H9 (cell line): Measurements from ENCODE around the gene CAPN3. TPM values are rescaled to one million over a fixed set of nuclear protein-coding genes. Genes with fewer than 3 reads are reported as not detected.

Experiments
- DNase-seq: peaks from one replicate; pipeline ENCODE4 v3.0.0-alpha.2; 2017
- H2AFZ ChIP-seq: one replicate; pipeline ENCODE4 v1.6.1; 2013; ENCODE audit warnings: mild to moderate bottlenecking, low read length, control low read depth, moderate library complexity
- H2AK5ac ChIP-seq: 2 replicates; pipeline ENCODE4 v1.6.1; 2013; ENCODE audit warnings: low read length, control low read depth, mixed read lengths; ENCODE audit not compliant: insufficient read length
- H2BK120ac ChIP-seq: one replicate; pipeline ENCODE4 v1.6.1; 2013; ENCODE audit warnings: low read depth, mild to moderate bottlenecking, low read length, control low read depth, inconsistent platforms; ENCODE audit not compliant: poor library complexity, severe bottlenecking
- H2BK12ac ChIP-seq: 2 replicates; pipeline ENCODE4 v1.6.1; 2013; ENCODE audit warnings: low read length, control low read depth, mixed read lengths, low read depth; ENCODE audit not compliant: insufficient read length
- H2BK15ac ChIP-seq: 2 replicates; pipeline ENCODE4 v1.6.1; 2013; ENCODE audit warnings: low read depth, low read length, control low read depth
- H2BK20ac ChIP-seq: one replicate; pipeline ENCODE4 v1.6.1; 2013; ENCODE audit warnings: low read depth, mild to moderate bottlenecking, low read length, control low read depth, inconsistent platforms; ENCODE audit not compliant: poor library complexity, severe bottlenecking
- H2BK5ac ChIP-seq: 2 replicates; pipeline ENCODE4 v1.6.1; 2013; ENCODE audit warnings: low read length, control low read depth, mixed read lengths; ENCODE audit not compliant: insufficient read length
- H3K14ac ChIP-seq: 2 replicates; pipeline ENCODE4 v1.6.1; 2013; ENCODE audit warnings: low read length, control low read depth; ENCODE audit not compliant: insufficient read depth
- H3K18ac ChIP-seq: 2 replicates; pipeline ENCODE4 v1.6.1; 2013; ENCODE audit warnings: low read depth, mild to moderate bottlenecking, mixed read lengths, low read length, control low read depth; ENCODE audit not compliant: insufficient read length
- H3K23ac ChIP-seq: 2 replicates; pipeline ENCODE4 v1.6.1; 2013; ENCODE audit warnings: low read length, control low read depth, mixed read lengths, low read depth; ENCODE audit not compliant: insufficient read length
- H3K23me2 ChIP-seq: 2 replicates; pipeline ENCODE4 v1.6.1; 2013; ENCODE audit warnings: low read depth, mild to moderate bottlenecking, mixed read lengths, low read length, control low read depth; ENCODE audit not compliant: insufficient read length, poor library complexity, severe bottlenecking
- H3K27ac ChIP-seq: 2 replicates; pipeline ENCODE4 v1.5.1; 2013; ENCODE audit warnings: low read length, control low read depth, mixed read lengths, low read depth; ENCODE audit not compliant: insufficient read length
- H3K27me3 ChIP-seq: 2 replicates; pipeline ENCODE4 v1.6.1; 2013; ENCODE audit warnings: low read length, control low read depth, inconsistent platforms; ENCODE audit not compliant: insufficient read depth
- H3K4ac ChIP-seq: 2 replicates; pipeline ENCODE4 v1.6.1; 2013; ENCODE audit warnings: low read depth, mild to moderate bottlenecking, control low read depth, inconsistent platforms, low read length, moderate library complexity
- H3K4me1 ChIP-seq: 2 replicates; pipeline ENCODE4 v1.6.1; 2013; ENCODE audit warnings: low read length, control low read depth, inconsistent platforms; ENCODE audit not compliant: insufficient read depth
- H3K4me2 ChIP-seq: 2 replicates; pipeline ENCODE4 v1.6.1; 2013; ENCODE audit warnings: low read length, control low read depth, mixed read lengths; ENCODE audit not compliant: insufficient read length, insufficient read depth
- H3K56ac ChIP-seq: 2 replicates; pipeline ENCODE4 v1.6.1; 2013; ENCODE audit warnings: low read depth, mild to moderate bottlenecking, mixed read lengths, low read length, control low read depth; ENCODE audit not compliant: insufficient read length
- H3K79me1 ChIP-seq: 2 replicates; pipeline ENCODE4 v1.6.1; 2013; ENCODE audit warnings: low read depth, mild to moderate bottlenecking, moderate library complexity, low read length, control low read depth, inconsistent platforms; ENCODE audit not compliant: insufficient read depth, poor library complexity, severe bottlenecking
- H3K79me2 ChIP-seq: 2 replicates; pipeline ENCODE4 v1.6.1; 2013; ENCODE audit warnings: low read length, control low read depth, inconsistent platforms; ENCODE audit not compliant: insufficient read depth
- H3K9ac ChIP-seq: 2 replicates; pipeline ENCODE4 v1.6.1; 2013; ENCODE audit warnings: low read length, control low read depth, mixed read lengths; ENCODE audit not compliant: insufficient read length; ENCODE audit errors: extremely low read depth
- H3K9me3 ChIP-seq: one replicate; pipeline ENCODE4 v1.6.1; 2013; ENCODE audit warnings: low read depth, low read length, inconsistent platforms; ENCODE audit not compliant: control insufficient read depth
- H3T11ph ChIP-seq: one replicate; pipeline ENCODE4 v1.6.1; 2013; ENCODE audit warnings: mild to moderate bottlenecking, low read length, control low read depth, inconsistent platforms
- H4K20me1 ChIP-seq: one replicate; pipeline ENCODE4 v1.6.1; 2013; ENCODE audit not compliant: control insufficient read depth, insufficient read length, insufficient read depth
- H4K5ac ChIP-seq: 2 replicates; pipeline ENCODE4 v1.6.1; 2013; ENCODE audit warnings: low read depth, mild to moderate bottlenecking, mixed read lengths, low read length, control low read depth; ENCODE audit not compliant: insufficient read length
- H4K8ac ChIP-seq: replicated peaks from 2 replicates; pipeline ENCODE4 v1.6.1; 2013; ENCODE audit warnings: low read length, control low read depth, mixed read lengths, low read depth; ENCODE audit not compliant: insufficient read length
- H4K91ac ChIP-seq: 2 replicates; pipeline ENCODE4 v1.6.1; 2013; ENCODE audit warnings: low read depth, mild to moderate bottlenecking, moderate library complexity, mixed read lengths, low read length, control low read depth; ENCODE audit not compliant: insufficient read length
- H3K27ac Mint-ChIP-seq, 3 experiments: 2 replicates in 2 of 3; 3 replicates in 1 of 3; pipeline ENCODE4 v1.8.0; 2020 to 2021; ENCODE audit warnings: mixed read lengths in 3 of 3, mild to moderate bottlenecking in 1 of 3, moderate library complexity in 1 of 3
- H3K27me3 Mint-ChIP-seq: 2 replicates; pipeline ENCODE4 v1.8.0; 2021; ENCODE audit warnings: low read depth, mild to moderate bottlenecking, moderate library complexity, mixed read lengths
- H3K36me3 Mint-ChIP-seq, 3 experiments: 2 replicates in 2 of 3; 3 replicates in 1 of 3; pipeline ENCODE4 v1.8.0; 2020 to 2021; ENCODE audit warnings: low read depth in 3 of 3, mixed read lengths in 3 of 3; ENCODE audit not compliant: insufficient read depth in 1 of 3
- H3K4me1 Mint-ChIP-seq, 2 experiments: 2 replicates each; pipeline ENCODE4 v1.8.0; 2020; ENCODE audit warnings: mixed read lengths in 2 of 2
- H3K4me3 Mint-ChIP-seq, 2 experiments: 2 replicates in 1 of 2; 3 replicates in 1 of 2; pipeline ENCODE4 v1.8.0; 2020 to 2021; ENCODE audit warnings: mild to moderate bottlenecking in 2 of 2, mixed read lengths in 2 of 2, moderate library complexity in 1 of 2
- H3K9me3 Mint-ChIP-seq, 2 experiments: 2 replicates in 1 of 2; 3 replicates in 1 of 2; pipeline ENCODE4 v1.8.0; 2020; ENCODE audit warnings: mild to moderate bottlenecking in 2 of 2, mixed read lengths in 2 of 2, moderate library complexity in 1 of 2
- CTCF ChIP-seq: fragments of 200-600 bp; sonication (generic); conservative IDR thresholded peaks from 3 replicates; pipeline ENCODE4 v1.8.0; 2021; ENCODE audit warnings: antibody characterized with exemption, mild to moderate bottlenecking
- WGBS: extraction: QIAGEN DNeasy Blood & Tissue Kit; methylation state at CpG from one replicate; pipeline ENCODE4 v1.1.7; 2013; ENCODE audit warnings: missing lambda C conversion rate, low lambda C conversion rate, mixed read lengths; ENCODE audit not compliant: insufficient read length; ENCODE audit errors: extremely low coverage; 5-methylcytosine and 5-hydroxymethylcytosine counted together
- total RNA-seq: library from RNA; stranded (reverse); gene quantifications from 2 replicates; pipeline ENCODE4 v1.2.1, GENCODE V29; 2021

CAPN3 gene
- total RNA-seq, 1 experiment from 2014 or later, result 0.31 TPM

GRCh38 chr15:42345504-42345903 lies 13.8 kb upstream of the CAPN3 start:
- Histone ChIP-seq H4K5ac (no peak overlapping the region), H3K4me1 (no peaks in the 10 kb centered on the region), H3K14ac (no peak overlapping the region), H4K20me1 (no peaks in the 10 kb centered on the region), H3K79me1 (no peaks in the 10 kb centered on the region), H2BK20ac (no peak overlapping the region), H4K91ac (no peak overlapping the region), H3K23ac (no peak overlapping the region), H3K4ac (no peak overlapping the region), H2AFZ (no peak overlapping the region), H3K27ac (no peak overlapping the region), H2BK12ac (no peak overlapping the region), H3K9ac (no peak overlapping the region), H3K79me2 (no peaks in the 10 kb centered on the region), H2BK5ac (no peak overlapping the region), H3K23me2 (no peaks in the 10 kb centered on the region), H3K56ac (no peak overlapping the region), H3K18ac (no peak overlapping the region), H3K27me3 (no peaks in the 10 kb centered on the region), H2BK15ac (no peak overlapping the region), H2BK120ac (no peak overlapping the region), H4K8ac (no peak overlapping the region), H3T11ph (no peak overlapping the region), H3K9me3 (no peaks in the 10 kb centered on the region), H3K4me2 (no peak overlapping the region), H2AK5ac (no peak overlapping the region)
- no CpG with 5 or more reads among the region's 3 CpGs for WGBS
- H3K36me3 Mint-ChIP-seq, result no peaks in the 10 kb centered on the region; a peak in 1 of 7 replicates
- no peaks in the 10 kb centered on the region for H3K27me3 Mint-ChIP-seq
- DNase-seq, result no peak
- TF ChIP-seq CTCF, result no peak
- no peak overlapping the region; a peak in 1 of 7 replicates for H3K27ac Mint-ChIP-seq
- H3K4me1 Mint-ChIP-seq, result no peaks in the 10 kb centered on the region
- no peak overlapping the region for H3K4me3 Mint-ChIP-seq
- no peaks in the 10 kb centered on the region for H3K9me3 Mint-ChIP-seq
